OCI-LY1 (cell line): ENCODE measurements around the gene TSEN2.

Experiments used
- CTCF ChIP-seq: fragments of 200-600 bp; sonication (generic), shearing (Covaris generic); IDR thresholded peaks from 2 replicates; pipeline ENCODE4 v1.5.1; 2017; ENCODE audit warnings: mild to moderate bottlenecking, antibody characterized with exemption, low read length, moderate library complexity, mixed read lengths
- EZH2 ChIP-seq: fragments of 200-600 bp; sonication (generic), shearing (Covaris generic); IDR thresholded peaks from 2 replicates; pipeline ENCODE4 v1.8.0; 2017; ENCODE audit warnings: borderline replicate concordance, mixed run types, mild to moderate bottlenecking, antibody characterized with exemption, low read length, moderate library complexity, mixed read lengths

- TF ChIP-seq CTCF, result no peak
- no peak for TF ChIP-seq EZH2
These were observed 60.6 kb downstream of the TSEN2 start for GRCh38 chr3:12544652-12545472.
